Measurements from ENCODE around the gene TBC1D23.
A peak's percentile ranks its signal among the peaks of the same experiment; 100 is the strongest.
"Not testable (repeated sequence)": the region's sequence is repeated elsewhere in the genome, so short reads cannot be mapped to it uniquely, and the experiment has no call there.

Gene TBC1D23

DNA sequence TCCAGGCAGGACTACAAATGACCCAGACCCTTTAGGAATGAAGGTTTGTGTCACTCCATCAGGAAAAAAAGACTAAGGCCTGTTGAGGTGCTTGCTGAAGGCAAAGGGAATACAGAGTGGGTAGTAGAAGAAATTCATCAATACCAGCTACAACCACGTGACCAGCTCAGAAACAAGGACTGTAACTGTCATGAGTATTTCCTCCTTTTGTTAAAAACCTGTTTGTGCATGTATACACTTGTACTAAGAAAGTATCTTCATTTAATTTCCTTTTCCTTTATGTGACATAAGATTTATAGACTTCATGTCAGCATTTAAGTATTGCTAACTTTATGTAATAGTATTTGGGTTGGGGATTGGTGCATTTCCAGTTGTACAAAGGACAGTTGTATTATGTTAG is 18.3 kb upstream of the TBC1D23 start:
- DNase-seq; ATAC-seq; H3K27ac Mint-ChIP-seq; H3K4me3 Mint-ChIP-seq; H3K9me3 Mint-ChIP-seq; H3K36me3 Mint-ChIP-seq (ENCODE audit: low read depth); H3K27me3 Mint-ChIP-seq: not testable (repeated sequence)
- H3K4me1 Mint-ChIP-seq, result peaks cover 12% of the 10 kb centered on the region

- Mint-ChIP-seq H3K36me3 (ENCODE audit: low read depth) (no peaks in the 10 kb centered on the region), H3K4me1 (peaks cover 18% of the 10 kb centered on the region), H3K27ac (no peak overlapping the region), H3K9me3 (no peaks in the 10 kb centered on the region), H3K4me3 (no peak overlapping the region), H3K27me3 (no peaks in the 10 kb centered on the region)
- ATAC-seq (no peak), DNase-seq (no peak)
Observed at GRCh38 chr3:100244264-100244663, 16.5 kb upstream of the TBC1D23 start.

DNA sequence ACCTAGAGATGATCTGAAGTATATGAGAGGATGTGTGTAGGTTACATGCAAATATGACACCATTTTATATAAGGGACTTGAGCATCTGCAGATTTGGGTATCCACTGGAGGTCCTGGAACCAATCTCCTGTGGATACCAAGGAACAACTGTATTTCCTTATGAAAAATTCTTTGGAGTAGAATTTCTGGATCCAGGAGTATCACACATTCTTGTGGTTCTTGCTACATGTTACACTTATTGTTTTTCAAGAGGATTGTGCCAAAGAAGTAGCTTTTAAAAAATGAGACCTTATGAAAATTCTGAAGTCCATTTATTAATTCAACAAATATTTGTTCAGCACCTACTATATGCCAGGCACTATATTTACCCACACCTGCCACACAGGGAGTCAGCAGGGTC is 15.7 kb upstream of the TBC1D23 start:
- no peaks in the 10 kb centered on the region for H3K9me3 Mint-ChIP-seq
- H3K36me3 Mint-ChIP-seq (ENCODE audit: low read depth), result no peaks in the 10 kb centered on the region
- ATAC-seq (no peak), DNase-seq (no peak)
- peaks cover 18% of the 10 kb centered on the region for H3K4me1 Mint-ChIP-seq
- no peaks in the 10 kb centered on the region for H3K27me3 Mint-ChIP-seq
- H3K4me3 Mint-ChIP-seq, result no peak overlapping the region
- H3K27ac Mint-ChIP-seq, result no peak overlapping the region

GRCh38 chr3:100245927-100246326 is 14.9 kb upstream of the TBC1D23 start:
- Mint-ChIP-seq H3K9me3 (no peaks in the 10 kb centered on the region), H3K36me3 (ENCODE audit: low read depth) (no peaks in the 10 kb centered on the region), H3K4me1 (peaks cover 18% of the 10 kb centered on the region), H3K27me3 (no peaks in the 10 kb centered on the region), H3K4me3 (no peak overlapping the region), H3K27ac (no peak overlapping the region)
- DNase-seq (no peak), ATAC-seq (peak; percentile 76)

GRCh38 chr3:100246999-100247398 is 13.8 kb upstream of the TBC1D23 start:
- no peaks in the 10 kb centered on the region for H3K27me3 Mint-ChIP-seq
- H3K27ac Mint-ChIP-seq, result no peak overlapping the region
- ATAC-seq (no peak), DNase-seq (no peak)
- H3K4me3 Mint-ChIP-seq, result no peak overlapping the region
- H3K9me3 Mint-ChIP-seq, result no peaks in the 10 kb centered on the region
- no peaks in the 10 kb centered on the region for H3K36me3 Mint-ChIP-seq (ENCODE audit: low read depth)
- H3K4me1 Mint-ChIP-seq, result peaks cover 18% of the 10 kb centered on the region

DNA sequence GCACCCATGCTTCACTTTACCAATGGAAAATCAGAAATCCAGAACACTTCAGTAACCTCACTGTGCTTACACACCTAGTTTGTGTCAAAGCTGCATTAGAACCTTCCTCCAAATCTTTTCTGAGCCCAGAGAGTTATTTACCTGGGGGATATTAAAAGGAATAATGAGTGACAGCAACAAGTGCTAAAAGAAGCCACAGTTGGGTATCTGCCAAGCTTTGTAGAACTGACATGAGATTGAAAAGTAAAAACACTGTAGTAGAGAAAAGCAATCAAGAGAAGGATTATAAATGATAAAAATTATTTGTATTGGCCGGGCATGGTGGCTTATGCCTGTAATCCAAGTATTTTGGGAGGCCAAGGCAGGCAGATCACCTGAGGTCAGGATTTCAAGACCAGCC is 8.8 kb upstream of the TBC1D23 start:
- DNase-seq, result no peak
- no peak overlapping the region for H3K4me3 Mint-ChIP-seq
- no peak for ATAC-seq
- no peaks in the 10 kb centered on the region for H3K9me3 Mint-ChIP-seq
- no peaks in the 10 kb centered on the region for H3K36me3 Mint-ChIP-seq (ENCODE audit: low read depth)
- H3K27me3 Mint-ChIP-seq, result no peaks in the 10 kb centered on the region
- no peak overlapping the region for H3K27ac Mint-ChIP-seq
- H3K4me1 Mint-ChIP-seq, result peaks cover 7% of the 10 kb centered on the region

GRCh38 chr3:100254168-100254777 is 6.5 kb upstream of the TBC1D23 start:
- Mint-ChIP-seq H3K4me1 (peaks cover 10% of the 10 kb centered on the region), H3K27ac (no peak overlapping the region), H3K4me3 (no peak overlapping the region), H3K36me3 (ENCODE audit: low read depth) (no peaks in the 10 kb centered on the region), H3K27me3 (no peaks in the 10 kb centered on the region), H3K9me3 (no peaks in the 10 kb centered on the region)
- DNase-seq, result peak; percentile 39
- peak; percentile 83 for ATAC-seq

DNA sequence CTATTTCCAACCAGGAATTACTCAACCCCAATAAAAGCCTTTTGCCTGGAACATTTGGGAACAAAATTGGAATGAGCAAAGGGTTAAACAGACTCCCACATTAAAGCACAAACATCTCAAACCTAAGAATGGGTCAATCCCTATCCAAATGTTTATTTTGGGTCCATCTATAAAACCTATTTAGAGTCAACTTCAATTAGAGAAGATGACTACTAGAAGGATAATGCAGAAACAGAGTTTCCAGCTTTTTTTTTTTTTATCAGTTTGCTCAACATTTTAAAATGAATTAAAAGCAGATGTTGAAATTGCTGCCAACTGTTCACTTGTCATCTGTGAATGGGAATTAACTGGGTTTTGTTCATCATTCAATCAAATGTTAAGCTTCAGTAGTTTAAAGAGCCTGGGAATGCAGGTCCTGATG is 4.1 kb upstream of the TBC1D23 start:
- DNase-seq, result no peak

GRCh38 chr3:100257586-100257985 is 3.2 kb upstream of the TBC1D23 start:
- Mint-ChIP-seq H3K9me3 (no peaks in the 10 kb centered on the region), H3K4me1 (peaks cover 36% of the 10 kb centered on the region), H3K36me3 (ENCODE audit: low read depth) (no peaks in the 10 kb centered on the region), H3K27ac (no peak overlapping the region), H3K27me3 (no peaks in the 10 kb centered on the region), H3K4me3 (no peak overlapping the region)
- DNase-seq (no peak), ATAC-seq (no peak)

More for the DNA sequence above, 4.1 kb upstream of the TBC1D23 start:
- ATAC-seq, result no peak
- no peak overlapping the region for H3K27ac Mint-ChIP-seq
- H3K4me3 Mint-ChIP-seq, result no peak overlapping the region
- H3K9me3 Mint-ChIP-seq, result no peaks in the 10 kb centered on the region
- H3K36me3 Mint-ChIP-seq (ENCODE audit: low read depth), result no peaks in the 10 kb centered on the region
- peaks cover 31% of the 10 kb centered on the region for H3K4me1 Mint-ChIP-seq
- H3K27me3 Mint-ChIP-seq, result no peaks in the 10 kb centered on the region

DNA sequence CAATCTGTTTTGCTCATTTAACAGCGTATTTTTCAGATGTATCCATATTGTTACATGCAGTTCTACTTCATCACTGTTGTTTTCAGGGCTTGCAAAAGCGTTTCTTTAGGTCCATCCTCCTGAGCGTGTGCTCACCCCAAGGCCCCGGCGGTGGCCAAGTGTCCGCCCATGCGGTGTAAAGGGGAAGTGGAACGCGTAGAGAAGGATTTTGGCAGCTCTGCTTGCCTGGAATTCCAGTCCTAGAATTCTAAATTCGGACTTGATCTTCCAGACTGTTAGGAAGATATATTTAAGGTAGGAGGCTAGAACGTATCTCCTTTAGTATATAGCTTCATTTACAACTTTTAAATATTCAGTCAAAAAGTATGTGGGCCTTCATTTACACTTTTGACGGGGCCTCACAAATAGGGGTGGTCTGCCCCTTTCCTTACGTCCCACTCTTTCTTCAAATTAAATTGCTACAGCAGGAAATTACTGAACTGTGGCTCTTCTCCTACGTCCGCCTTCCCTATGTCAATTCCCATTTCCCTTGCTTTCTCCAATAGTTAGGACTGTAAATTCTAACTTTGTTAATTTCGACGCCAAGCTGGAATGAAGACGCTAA is 609 bp upstream of the TBC1D23 start:
- Mint-ChIP-seq H3K36me3 (ENCODE audit: low read depth) (no peaks in the 10 kb centered on the region), H3K27ac (peak overlapping the region; percentile 93), H3K4me3 (peak overlapping the region; percentile 93), H3K9me3 (no peaks in the 10 kb centered on the region), H3K27me3 (no peaks in the 10 kb centered on the region), H3K4me1 (peaks cover 52% of the 10 kb centered on the region)
- DNase-seq (no peak), ATAC-seq (no peak)

DNA sequence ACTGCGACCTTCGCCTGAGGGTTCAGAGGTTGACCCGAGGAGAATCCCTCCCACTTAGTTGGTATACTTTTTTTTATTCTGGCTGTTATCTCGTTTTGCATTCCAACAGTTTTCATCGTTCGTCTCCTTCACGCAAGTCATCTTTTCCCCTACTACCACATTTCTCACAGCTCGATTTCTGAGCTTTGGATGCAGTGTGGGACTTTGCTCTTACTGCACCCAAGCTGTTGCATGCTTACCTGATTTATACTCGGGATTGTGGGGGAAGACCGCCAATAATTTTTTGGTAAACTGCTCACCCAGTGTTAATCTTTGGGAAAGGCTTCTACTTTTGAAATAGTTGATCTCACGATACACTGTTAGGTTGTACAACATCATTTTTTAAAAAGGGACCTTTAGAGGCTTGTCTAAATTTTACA is 702 bp downstream of the TBC1D23 start:
- peak overlapping the region; percentile 93 for H3K27ac Mint-ChIP-seq
- H3K27me3 Mint-ChIP-seq, result no peaks in the 10 kb centered on the region
- DNase-seq (no peak), ATAC-seq (no peak)
- no peaks in the 10 kb centered on the region for H3K36me3 Mint-ChIP-seq (ENCODE audit: low read depth)
- H3K9me3 Mint-ChIP-seq, result no peaks in the 10 kb centered on the region
- peak overlapping the region; percentile 93 for H3K4me3 Mint-ChIP-seq
- H3K4me1 Mint-ChIP-seq, result peaks cover 52% of the 10 kb centered on the region

GRCh38 chr3:100262925-100263324 is 2.1 kb downstream of the TBC1D23 start:
- not testable (repeated sequence) for H3K27ac Mint-ChIP-seq; H3K27me3 Mint-ChIP-seq; ATAC-seq; H3K4me3 Mint-ChIP-seq; DNase-seq; H3K9me3 Mint-ChIP-seq; H3K36me3 Mint-ChIP-seq (ENCODE audit: low read depth)
- H3K4me1 Mint-ChIP-seq, result peaks cover 48% of the 10 kb centered on the region

- no peak overlapping the region for H3K4me3 Mint-ChIP-seq
- DNase-seq, result no peak
- ATAC-seq, result no peak
- H3K4me1 Mint-ChIP-seq, result peaks cover 51% of the 10 kb centered on the region
- no peaks in the 10 kb centered on the region for H3K27me3 Mint-ChIP-seq
- H3K27ac Mint-ChIP-seq, result no peak overlapping the region
- no peaks in the 10 kb centered on the region for H3K9me3 Mint-ChIP-seq
- H3K36me3 Mint-ChIP-seq (ENCODE audit: low read depth), result no peaks in the 10 kb centered on the region
Observed at GRCh38 chr3:100263583-100263982, 2.8 kb downstream of the TBC1D23 start.

- Mint-ChIP-seq H3K4me1 (peaks cover 57% of the 10 kb centered on the region), H3K27ac (no peak overlapping the region), H3K36me3 (ENCODE audit: low read depth) (no peaks in the 10 kb centered on the region), H3K9me3 (no peaks in the 10 kb centered on the region), H3K27me3 (no peaks in the 10 kb centered on the region), H3K4me3 (no peak overlapping the region)
- DNase-seq (no peak), ATAC-seq (no peak)
Observed at GRCh38 chr3:100264242-100264641, 3.5 kb downstream of the TBC1D23 start.

DNA sequence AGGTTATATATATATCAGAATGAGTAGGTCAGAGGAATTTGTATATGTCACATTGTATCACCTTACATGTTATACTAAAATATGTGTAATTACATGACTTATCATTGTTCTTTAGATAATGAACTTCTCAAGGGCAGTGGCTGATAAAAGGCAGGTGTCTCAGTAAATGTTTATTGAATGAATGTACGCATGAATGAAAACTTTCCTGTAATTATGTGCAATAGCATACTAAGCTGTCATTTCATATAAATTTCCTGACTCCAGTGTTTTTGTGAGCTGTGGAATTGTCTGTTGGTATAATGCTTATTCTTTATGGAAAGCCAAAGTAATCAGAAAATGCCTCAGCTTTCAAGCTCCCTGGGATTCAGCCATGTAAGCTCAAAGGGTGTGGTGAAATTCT is 4.2 kb downstream of the TBC1D23 start:
- H3K36me3 Mint-ChIP-seq (ENCODE audit: low read depth), result no peaks in the 10 kb centered on the region
- H3K4me1 Mint-ChIP-seq, result peaks cover 58% of the 10 kb centered on the region
- DNase-seq, result no peak
- ATAC-seq, result no peak
- H3K4me3 Mint-ChIP-seq, result no peak overlapping the region
- no peak overlapping the region for H3K27ac Mint-ChIP-seq
- H3K9me3 Mint-ChIP-seq, result no peaks in the 10 kb centered on the region
- H3K27me3 Mint-ChIP-seq, result no peaks in the 10 kb centered on the region

DNA sequence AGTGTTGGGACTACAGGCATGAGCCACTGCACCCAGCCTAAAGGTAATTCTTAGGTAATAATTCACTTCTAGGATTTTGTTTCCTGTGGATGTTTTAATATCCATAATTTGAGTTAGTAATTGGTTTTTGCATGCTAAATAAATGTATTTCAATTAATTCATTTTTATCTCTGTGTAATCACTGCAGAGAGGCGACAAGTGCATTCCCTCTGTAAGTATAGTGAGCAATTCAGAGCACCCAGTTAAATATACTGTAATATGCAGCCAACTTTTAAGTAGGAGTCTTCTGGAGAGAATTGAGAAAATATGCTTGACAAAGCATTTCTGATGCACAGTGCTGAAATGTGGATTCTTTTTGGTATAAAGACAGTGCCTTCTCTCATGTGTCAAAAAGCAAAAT is 5.7 kb downstream of the TBC1D23 start:
- DNase-seq (no peak), ATAC-seq (no peak)
- Mint-ChIP-seq H3K36me3 (ENCODE audit: low read depth) (no peaks in the 10 kb centered on the region), H3K9me3 (no peaks in the 10 kb centered on the region), H3K4me3 (no peak overlapping the region), H3K4me1 (peaks cover 59% of the 10 kb centered on the region), H3K27ac (no peak overlapping the region), H3K27me3 (no peaks in the 10 kb centered on the region)
